ENCODE measurements around the gene CCDC142. TPM values are rescaled to one million over a fixed set of nuclear protein-coding genes. Genes with fewer than 3 reads are reported as not detected.

CCDC142 gene, protein sequence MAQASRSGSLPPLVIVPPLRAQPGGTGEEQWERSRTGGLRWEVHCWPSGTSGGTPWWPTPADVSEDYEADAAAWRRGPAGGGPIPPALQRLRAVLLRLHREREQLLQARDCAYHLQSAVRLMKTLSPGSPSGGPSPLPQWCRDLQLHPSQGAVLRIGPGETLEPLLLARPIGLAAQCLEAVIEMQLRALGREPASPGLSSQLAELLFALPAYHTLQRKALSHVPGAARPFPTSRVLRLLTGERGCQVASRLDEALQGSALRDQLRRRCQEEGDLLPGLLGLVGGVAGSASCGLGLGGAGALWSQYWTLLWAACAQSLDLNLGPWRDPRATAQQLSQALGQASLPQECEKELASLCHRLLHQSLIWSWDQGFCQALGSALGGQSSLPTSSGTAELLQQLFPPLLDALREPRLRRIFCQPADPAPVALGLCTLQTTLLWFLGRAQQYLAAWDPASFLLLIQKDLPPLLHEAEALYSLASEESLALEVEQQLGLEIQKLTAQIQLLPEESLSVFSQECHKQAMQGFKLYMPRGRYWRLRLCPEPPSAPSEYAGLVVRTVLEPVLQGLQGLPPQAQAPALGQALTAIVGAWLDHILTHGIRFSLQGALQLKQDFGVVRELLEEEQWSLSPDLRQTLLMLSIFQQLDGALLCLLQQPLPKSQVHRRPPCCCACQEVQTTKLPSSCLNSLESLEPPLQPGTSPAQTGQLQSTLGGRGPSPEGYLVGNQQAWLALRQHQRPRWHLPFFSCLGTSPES
- 16.1 TPM for total RNA-seq
- long read RNA-seq, partial matches to known transcripts, result 6 of 20 reads
- long read RNA-seq, other reads (novel, unspliced or antisense), result 10 of 20 reads

DNA sequence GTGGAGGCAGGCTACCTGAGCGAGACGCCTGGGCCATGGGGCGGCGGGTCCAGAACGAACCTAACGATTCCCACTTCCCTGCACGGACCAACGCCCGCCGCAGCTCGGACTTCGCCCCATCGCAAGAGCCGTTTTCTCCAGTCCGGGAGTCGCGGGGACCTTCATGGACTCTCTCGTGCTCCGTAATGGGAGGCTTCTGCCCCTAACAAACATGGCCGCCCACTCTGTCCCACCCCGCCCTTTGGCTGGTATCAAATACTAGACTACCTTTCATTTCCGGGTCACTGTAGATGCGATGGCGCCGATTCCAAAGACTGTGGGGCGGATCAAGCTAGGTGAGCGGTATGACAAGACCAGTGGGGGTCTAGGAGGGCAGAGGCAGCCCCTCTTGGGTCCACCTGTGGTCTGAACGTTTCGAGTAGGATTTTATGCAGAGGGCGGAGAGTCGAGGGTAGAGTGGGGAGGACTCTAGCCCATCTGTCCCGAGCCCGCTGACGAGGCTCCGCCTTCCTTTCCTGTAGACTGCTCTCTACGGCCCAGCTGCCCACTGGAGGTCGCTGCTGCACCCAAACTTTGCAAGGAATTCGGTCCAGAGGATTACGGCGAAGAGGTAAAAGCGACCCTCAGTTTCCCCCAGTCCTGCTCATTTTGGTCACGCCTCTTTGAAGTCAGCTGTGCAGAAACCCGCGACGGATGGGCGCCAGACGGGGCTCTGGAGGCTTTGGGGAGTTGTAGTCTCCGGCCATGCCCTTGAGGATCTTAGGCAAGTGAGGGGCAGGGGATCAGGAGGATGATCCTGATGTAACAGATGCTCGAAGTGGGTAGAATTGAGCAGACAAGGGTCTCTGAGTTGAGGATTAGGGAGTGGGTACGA is at the start of gene CCDC142, which contains the start of gene TTC31:
Gene CCDC142, minus strand, starts transcription at position 198 of the 874 bp plus-strand sequence. Its CDS starts 161 bp downstream, at position 37.
Gene TTC31, plus strand, starts transcription at position 281 of the 874 bp plus-strand sequence. Its CDS starts 15 bp downstream, at position 296.
- DNase-seq (peak; percentile 97), ATAC-seq (peak; percentile 97)
- Histone ChIP-seq H3K4me3 (peak within 1 kb of the TSS; percentile 95), H3K36me3 (peaks cover 29% of the 10 kb centered on the region), H3K4me1 (peaks cover 24% of the 10 kb centered on the region), H3K9me3 (no peaks in the 10 kb centered on the region), H3K27me3 (no peaks in the 10 kb centered on the region), H3K27ac (peak within 1 kb of the TSS; percentile 91)
- TF ChIP-seq, protein P1, sequence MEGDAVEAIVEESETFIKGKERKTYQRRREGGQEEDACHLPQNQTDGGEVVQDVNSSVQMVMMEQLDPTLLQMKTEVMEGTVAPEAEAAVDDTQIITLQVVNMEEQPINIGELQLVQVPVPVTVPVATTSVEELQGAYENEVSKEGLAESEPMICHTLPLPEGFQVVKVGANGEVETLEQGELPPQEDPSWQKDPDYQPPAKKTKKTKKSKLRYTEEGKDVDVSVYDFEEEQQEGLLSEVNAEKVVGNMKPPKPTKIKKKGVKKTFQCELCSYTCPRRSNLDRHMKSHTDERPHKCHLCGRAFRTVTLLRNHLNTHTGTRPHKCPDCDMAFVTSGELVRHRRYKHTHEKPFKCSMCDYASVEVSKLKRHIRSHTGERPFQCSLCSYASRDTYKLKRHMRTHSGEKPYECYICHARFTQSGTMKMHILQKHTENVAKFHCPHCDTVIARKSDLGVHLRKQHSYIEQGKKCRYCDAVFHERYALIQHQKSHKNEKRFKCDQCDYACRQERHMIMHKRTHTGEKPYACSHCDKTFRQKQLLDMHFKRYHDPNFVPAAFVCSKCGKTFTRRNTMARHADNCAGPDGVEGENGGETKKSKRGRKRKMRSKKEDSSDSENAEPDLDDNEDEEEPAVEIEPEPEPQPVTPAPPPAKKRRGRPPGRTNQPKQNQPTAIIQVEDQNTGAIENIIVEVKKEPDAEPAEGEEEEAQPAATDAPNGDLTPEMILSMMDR (IDR thresholded peaks at IDR 0.05), result peak; percentile 84
- intact Hi-C loops (cut with DNase I), result no loop called here

DNA sequence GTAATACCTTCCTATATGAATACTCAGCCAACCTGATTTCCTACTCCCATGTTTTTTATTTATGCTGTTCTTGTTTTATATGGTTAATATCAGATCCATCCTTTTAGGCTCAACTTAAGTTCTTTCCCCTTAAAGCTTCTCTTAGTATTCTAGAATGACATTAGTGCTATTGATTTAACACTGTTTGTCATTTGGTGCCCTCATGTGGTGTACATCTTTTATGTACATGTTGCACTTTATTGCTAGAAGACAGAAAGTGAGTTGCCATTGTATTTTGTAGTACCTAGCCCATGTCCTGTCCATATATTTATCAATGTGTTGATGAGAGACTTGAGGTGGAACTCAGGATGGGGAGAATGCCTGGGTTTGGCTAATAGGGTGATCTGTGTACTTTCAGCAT is 49.4 kb upstream of the CCDC142 start:
- intact Hi-C loops (cut with DNase I), result no loop called here
- ATAC-seq, result no peak

DNA sequence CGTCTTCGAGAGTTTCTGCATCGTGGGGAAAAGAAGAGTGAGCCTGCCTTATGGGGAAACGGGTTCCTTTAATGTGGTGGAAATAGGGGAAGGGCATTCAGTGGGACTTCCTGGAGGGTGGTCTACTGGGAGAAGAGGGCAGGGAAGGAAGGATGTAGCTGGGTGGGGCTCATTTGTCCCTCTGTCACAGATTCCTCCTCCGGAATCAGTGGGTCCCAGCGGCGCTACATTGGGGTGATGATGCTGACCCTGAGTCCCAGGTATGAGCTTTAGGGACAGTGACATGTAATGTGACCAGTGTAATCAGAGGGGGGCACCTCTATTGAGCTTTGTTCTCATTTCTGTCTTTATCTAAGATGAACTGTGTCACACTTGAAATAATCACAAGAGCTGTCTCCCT is 48.9 kb upstream of the CCDC142 start:
- Histone ChIP-seq H3K4me3 (no peak overlapping the region), H3K36me3 (peaks cover 32% of the 10 kb centered on the region), H3K27ac (no peak overlapping the region), H3K27me3 (no peaks in the 10 kb centered on the region), H3K9me3 (no peaks in the 10 kb centered on the region), H3K4me1 (peaks cover 24% of the 10 kb centered on the region)
- DNase-seq, result no peak
- intact Hi-C loops (cut with DNase I), result no loop called here
- TF ChIP-seq, protein P1 (IDR thresholded peaks at IDR 0.05), result no peak
- no peak for ATAC-seq

More for the DNA sequence above, 49.4 kb upstream of the CCDC142 start:
- TF ChIP-seq, protein P1 (IDR thresholded peaks at IDR 0.05), result no peak
- Histone ChIP-seq H3K4me1 (peaks cover 24% of the 10 kb centered on the region), H3K4me3 (no peak overlapping the region), H3K27ac (no peak overlapping the region), H3K36me3 (peaks cover 27% of the 10 kb centered on the region), H3K27me3 (no peaks in the 10 kb centered on the region), H3K9me3 (no peaks in the 10 kb centered on the region)
- no peak for DNase-seq

DNA sequence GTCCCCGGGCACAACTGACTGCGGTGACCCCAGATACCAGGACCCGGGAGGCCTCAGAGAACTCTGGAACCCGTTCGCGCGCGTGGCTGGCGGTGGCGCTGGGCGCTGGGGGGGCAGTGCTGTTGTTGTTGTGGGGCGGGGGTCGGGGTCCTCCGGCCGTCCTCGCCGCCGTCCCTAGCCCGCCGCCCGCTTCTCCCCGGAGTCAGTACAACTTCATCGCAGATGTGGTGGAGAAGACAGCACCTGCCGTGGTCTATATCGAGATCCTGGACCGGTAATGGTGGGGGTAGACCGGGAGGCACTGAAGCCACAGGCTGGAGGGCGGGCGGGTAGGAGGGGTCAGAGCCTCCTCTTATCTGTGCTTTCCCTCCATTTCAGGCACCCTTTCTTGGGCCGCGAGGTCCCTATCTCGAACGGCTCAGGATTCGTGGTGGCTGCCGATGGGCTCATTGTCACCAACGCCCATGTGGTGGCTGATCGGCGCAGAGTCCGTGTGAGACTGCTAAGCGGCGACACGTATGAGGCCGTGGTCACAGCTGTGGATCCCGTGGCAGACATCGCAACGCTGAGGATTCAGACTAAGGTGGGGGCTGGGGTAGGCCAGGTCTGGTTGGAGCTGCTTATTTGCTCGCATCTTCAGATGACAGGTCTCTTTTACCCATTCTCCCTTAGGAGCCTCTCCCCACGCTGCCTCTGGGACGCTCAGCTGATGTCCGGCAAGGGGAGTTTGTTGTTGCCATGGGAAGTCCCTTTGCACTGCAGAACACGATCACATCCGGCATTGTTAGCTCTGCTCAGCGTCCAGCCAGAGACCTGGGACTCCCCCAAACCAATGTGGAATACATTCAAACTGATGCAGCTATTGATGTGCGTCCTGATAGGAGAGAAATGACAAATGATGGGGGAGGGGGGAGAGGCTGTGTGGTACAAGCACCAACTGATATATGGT is 47.7 kb upstream of the CCDC142 start:
- intact Hi-C loops (cut with DNase I), result no loop called here
- peaks cover 24% of the 10 kb centered on the region for H3K4me1 ChIP-seq
- H3K27me3 ChIP-seq, result no peaks in the 10 kb centered on the region
- H3K36me3 ChIP-seq, result peaks cover 40% of the 10 kb centered on the region
- peak overlapping the region; percentile 95 for H3K27ac ChIP-seq
- H3K9me3 ChIP-seq, result no peaks in the 10 kb centered on the region
- peak; percentile 77 for DNase-seq
- ATAC-seq, result peak; percentile 10
- H3K4me3 ChIP-seq, result peak overlapping the region; percentile 99
- TF ChIP-seq, protein P1 (IDR thresholded peaks at IDR 0.05), result no peak
